RPMI7951 (cell line): Measurements from ENCODE around the gene VEGFA. TPM values are rescaled to one million over a fixed set of nuclear protein-coding genes. Genes with fewer than 3 reads are reported as not detected.

Experiments used
- DNase-seq: peaks from one replicate; pipeline ENCODE4 v3.0.0-alpha.2; 2012; ENCODE audit warnings: low read depth
- total RNA-seq: library from RNA; depleted of rRNA; stranded (reverse); fragments of >200 nt; shearing (Covaris generic); gene quantifications from 2 replicates; pipeline ENCODE4 v1.2.3, GENCODE V29; 2014

Gene VEGFA
- total RNA-seq, 1 experiment from 2014 or later: 108 TPM

- DNase-seq: no peak
Measured at GRCh38 chr6:43771858-43772680, 2.1 kb downstream of the VEGFA start.

- DNase-seq: no peak
Measured at GRCh38 chr6:43772681-43773049, 2.7 kb downstream of the VEGFA start.

- peak; percentile 50 for DNase-seq
Measured at GRCh38 chr6:43773050-43773979, 3.3 kb downstream of the VEGFA start.

GRCh38 chr6:43773980-43774775 is 4.2 kb downstream of the VEGFA start:
- DNase-seq: no peak

- DNase-seq: peak; percentile 79
Measured at GRCh38 chr6:43774776-43775534, 4.9 kb downstream of the VEGFA start.

DNA sequence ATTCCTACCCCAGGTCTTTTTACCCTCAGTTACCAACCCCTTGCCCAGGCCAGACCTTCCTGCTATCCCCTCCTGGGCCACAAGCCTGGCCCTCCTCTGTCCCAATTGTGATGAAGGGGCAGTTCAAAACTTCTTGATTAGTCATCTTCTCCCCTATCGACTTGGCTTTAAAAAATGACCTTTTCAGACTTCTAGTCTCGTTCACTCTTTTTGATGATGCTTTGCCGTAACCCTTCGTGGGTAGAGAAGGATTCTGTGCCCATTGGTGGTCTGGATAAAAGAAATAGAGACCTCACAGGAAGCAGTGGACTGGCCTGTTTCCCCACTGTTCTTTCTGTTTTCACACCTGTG is 5.5 kb downstream of the VEGFA start:
- no peak for DNase-seq

GRCh38 chr6:43776115-43776798 is 6.2 kb downstream of the VEGFA start:
- no peak for DNase-seq

DNA sequence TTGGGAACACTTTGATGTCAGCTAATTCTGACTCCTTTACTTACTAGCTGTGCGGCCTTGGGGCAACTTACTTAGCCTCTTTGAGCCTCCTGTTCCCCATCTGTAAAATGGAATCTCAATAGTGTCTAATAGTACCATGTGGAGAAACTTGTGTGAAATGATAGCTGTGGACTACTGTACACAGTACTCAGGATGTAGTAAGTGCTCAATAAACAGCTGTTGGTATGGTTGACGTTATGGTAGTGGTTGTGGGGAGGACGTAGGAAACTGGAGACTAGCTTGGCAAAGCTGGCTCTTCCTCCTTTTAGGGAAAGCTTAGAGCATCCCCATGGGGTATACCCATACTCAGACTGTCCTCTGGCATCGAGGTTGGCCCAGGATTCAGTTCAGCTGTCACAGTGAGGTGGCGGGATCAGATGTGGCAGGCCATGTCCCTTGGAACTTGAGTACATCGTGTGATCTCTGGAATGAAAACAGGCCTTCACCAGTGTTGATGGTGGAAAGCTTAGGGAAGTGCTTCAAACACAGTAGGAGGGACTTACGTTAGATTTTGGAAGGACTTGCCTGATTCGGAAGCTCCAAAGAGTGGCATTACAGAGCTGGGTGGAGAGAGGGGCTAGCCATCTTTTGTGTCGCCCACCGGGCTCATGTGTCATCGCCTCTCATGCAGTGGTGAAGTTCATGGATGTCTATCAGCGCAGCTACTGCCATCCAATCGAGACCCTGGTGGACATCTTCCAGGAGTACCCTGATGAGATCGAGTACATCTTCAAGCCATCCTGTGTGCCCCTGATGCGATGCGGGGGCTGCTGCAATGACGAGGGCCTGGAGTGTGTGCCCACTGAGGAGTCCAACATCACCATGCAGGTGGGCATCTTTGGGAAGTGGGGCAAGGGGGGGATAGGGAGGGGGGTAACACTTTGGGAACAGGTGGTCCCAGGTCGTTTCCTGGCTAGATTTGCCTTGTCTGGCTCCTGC is 7.1 kb downstream of the VEGFA start:
- no peak for DNase-seq

DNA sequence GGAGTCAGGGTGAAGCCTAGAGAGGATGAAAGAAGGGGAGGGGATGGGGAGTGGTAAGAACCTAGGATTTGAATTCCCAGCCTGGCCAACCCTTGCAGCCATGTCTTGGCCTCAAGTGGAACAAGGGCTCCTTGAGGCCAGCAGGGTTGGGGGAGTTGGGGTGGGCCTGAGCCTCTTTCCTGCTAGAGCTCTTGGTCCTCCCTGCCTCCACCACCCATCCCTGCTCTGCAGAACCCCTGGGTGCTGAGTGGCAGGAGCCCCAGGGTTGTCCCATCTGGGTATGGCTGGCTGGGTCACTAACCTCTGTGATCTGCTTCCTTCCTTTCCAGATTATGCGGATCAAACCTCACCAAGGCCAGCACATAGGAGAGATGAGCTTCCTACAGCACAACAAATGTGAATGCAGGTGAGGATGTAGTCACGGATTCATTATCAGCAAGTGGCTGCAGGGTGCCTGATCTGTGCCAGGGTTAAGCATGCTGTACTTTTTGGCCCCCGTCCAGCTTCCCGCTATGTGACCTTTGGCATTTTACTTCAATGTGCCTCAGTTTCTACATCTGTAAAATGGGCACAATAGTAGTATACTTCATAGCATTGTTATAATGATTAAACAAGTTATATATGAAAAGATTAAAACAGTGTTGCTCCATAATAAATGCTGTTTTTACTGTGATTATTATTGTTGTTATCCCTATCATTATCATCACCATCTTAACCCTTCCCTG is 8.3 kb downstream of the VEGFA start:
- DNase-seq: no peak

- DNase-seq: no peak
Measured at GRCh38 chr6:43778976-43779851, 9.2 kb downstream of the VEGFA start.

DNA sequence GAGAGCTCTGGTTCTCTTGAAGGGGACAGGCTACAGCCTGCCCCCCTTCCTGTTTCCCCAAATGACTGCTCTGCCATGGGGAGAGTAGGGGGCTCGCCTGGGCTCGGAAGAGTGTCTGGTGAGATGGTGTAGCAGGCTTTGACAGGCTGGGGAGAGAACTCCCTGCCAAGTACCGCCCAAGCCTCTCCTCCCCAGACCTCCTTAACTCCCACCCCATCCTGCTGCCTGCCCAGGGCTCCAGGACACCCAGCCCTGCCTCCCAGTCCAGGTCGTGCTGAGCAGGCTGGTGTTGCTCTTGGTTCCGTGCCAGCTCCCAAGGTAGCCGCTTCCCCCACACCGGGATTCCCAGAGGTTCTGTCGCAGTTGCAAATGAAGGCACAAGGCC is 9.8 kb downstream of the VEGFA start:
- no peak for DNase-seq

GRCh38 chr6:43780293-43780692 is 10.3 kb downstream of the VEGFA start:
- DNase-seq: no peak

DNA sequence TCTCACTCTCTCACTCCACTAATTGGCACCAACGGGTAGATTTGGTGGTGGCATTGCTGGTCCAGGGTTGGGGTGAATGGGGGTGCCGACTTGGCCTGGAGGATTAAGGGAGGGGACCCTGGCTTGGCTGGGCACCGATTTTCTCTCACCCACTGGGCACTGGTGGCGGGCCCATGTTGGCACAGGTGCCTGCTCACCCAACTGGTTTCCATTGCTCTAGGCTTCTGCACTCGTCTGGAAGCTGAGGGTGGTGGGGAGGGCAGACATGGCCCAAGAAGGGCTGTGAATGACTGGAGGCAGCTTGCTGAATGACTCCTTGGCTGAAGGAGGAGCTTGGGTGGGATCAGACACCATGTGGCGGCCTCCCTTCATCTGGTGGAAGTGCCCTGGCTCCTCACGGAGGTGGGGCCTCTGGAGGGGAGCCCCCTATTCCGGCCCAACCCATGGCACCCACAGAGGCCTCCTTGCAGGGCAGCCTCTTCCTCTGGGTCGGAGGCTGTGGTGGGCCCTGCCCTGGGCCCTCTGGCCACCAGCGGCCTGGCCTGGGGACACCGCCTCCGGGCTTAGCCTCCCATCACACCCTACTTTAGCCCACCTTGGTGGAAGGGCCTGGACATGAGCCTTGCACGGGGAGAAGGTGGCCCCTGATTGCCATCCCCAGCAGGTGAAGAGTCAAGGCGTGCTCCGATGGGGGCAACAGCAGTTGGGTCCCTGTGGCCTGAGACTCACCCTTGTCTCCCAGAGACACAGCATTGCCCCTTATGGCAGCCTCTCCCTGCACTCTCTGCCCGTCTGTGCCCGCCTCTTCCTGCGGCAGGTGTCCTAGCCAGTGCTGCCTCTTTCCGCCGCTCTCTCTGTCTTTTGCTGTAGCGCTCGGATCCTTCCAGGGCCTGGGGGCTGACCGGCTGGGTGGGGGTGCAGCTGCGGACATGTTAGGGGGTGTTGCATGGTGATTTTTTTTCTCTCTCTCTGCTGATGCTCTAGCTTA is 11.2 kb downstream of the VEGFA start:
- no peak for DNase-seq

DNA sequence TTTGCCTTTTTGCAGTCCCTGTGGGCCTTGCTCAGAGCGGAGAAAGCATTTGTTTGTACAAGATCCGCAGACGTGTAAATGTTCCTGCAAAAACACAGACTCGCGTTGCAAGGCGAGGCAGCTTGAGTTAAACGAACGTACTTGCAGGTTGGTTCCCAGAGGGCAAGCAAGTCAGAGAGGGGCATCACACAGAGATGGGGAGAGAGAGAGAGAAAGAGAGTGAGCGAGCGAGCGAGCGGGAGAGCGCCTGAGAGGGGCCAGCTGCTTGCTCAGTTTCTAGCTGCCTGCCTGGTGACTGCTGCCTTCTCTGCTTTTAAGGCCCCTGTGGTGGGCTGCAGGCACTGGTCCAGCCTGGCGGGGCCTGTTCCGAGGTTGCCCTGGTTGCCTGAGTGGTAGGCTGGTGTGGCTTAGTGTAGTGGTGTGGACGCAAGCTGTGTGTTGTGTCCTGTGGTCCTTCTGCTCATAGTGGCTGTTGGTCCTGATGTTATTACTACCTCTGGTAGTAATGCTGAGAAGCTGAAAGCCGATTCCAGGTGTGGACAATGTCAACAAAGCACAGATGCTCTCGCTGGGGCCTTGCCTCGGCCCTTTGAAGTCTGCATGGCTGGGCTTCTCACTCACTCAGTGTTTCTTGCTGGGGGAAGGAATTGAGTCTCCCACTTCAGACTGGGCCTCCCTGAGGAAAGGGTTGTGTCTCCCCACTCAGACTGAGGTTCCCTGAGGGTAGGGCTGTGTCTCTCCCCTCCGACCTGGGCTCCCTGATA is 12.1 kb downstream of the VEGFA start:
- DNase-seq: no peak

- no peak for DNase-seq
Measured at GRCh38 chr6:43782764-43783513, 12.9 kb downstream of the VEGFA start.
